AG20443 (cell line): ENCODE measurements around the gene SCP2.
A peak's percentile ranks its signal among the peaks of the same experiment; 100 is the strongest.
"Not testable (repeated sequence)": the region's sequence is repeated elsewhere in the genome, so short reads cannot be mapped to it uniquely, and the experiment has no call there.

ENCODE experiments used
- DNase-seq: peaks from one replicate; pipeline ENCODE4 v3.0.0; 2012; ENCODE audit warnings: low spot score, mixed read lengths

SCP2 gene

DNA sequence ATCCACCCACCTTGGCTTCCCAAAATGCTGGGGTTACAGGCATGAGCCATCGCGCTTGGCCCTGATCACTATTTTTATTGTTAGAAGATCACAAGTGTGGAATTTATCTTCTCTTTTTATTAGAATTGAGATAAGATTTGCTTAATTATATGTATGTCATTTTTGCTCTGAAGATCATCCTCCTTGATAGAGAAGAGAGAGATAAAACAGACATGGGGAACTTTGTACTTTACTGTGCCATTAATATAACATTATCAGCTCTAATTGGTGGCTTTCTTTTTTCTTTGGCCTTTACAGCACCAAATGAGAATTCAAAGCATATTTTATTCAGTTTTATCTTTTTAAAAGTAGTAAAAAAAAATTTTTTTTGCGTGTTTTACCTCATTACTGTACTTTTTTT lies 46.8 kb downstream of the SCP2 start:
- no peak for DNase-seq

DNA sequence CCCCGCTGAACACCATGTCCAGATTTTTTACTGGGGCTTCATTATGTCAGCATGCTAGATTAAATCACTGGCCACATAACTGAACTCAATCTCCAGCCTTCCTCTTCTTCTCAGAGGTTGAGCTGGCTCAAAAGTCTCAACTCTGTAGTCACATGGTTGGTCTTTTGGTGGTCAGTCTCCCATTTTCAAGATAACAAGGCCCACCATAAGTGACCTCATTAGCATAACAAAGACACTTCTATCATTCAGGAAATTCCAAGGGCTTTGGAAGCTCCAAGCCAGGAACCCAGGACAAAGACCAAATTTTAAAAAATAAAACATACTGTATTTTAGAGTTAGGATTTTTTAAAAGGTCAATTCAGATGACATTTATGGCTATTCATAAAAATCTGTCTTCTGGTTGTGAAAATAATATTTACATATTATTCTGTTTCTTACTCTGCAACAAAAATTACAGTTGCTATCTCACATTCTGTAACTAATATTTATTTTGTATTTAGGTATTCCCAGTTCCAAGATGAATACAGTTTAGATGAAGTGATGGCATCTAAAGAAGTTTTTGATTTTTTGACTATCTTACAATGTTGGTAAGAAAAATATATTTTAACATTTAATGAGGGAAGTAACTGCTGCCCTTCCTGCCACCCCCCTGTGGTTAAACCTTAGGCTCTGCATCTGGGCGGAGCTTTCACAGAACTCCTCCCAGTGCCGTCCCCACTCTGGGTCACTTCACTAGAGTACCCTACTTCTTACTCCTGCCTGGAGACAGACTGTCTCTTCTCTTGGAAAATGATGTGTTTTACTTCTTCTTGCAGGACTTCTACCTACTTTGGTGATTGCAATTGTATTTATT lies 49.3 kb downstream of the SCP2 start:
- DNase-seq = no peak

DNA sequence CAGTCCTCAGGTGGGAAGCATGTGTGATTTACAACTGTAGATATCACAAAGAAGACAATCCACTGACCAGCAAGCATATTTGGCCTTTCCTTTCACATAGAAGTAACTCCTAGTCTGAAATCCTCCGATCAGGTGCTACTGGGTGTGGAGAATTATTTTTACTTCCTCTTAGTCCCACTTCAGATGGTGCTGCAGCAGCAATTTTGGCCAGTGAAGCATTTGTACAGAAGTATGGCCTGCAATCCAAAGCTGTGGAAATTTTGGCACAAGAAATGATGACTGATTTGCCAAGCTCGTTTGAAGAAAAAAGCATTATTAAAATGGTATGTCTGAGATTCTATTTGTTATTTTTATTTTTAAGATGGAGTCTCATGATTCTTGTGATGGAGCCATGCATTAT lies 51.0 kb downstream of the SCP2 start:
- DNase-seq = peak; percentile 19

DNA sequence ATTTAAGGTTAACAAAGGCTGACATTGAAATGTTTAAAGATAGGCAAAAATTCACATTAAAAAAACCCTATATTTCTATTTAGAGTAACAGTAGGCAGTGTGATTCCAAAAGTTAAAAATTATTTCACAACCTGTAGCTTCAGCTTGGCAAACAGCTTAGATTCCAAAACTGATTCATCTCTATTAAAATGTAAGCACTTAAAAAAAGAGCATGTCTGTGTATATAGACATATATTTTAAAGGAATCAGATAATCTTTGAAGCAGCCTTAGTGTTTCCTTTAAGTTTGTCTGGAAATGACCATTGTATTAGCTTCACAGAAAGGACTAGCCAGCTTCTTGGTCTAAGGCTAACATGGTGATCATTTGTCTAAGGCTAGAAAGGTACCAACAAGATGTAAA lies 65.7 kb downstream of the SCP2 start:
- not testable (repeated sequence) for DNase-seq

DNA sequence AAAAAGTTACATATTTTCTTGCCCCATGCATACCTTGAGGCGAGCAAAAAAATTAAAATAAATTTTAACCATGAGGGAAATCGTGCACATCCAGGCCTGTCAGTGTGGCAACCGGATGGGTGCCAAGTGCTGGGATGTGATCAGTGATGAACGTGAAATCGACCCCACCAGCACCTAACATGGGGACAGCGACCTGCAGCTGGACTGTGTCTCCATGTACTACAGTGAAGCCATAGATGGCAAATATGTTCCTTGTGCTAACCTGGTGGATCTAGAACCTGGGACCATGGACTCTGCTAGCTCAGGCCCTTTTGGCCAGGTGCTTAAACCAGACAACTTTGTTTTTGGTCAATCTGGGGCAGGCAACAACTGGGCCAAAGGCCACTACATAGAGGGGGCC lies 67.6 kb downstream of the SCP2 start:
- no peak for DNase-seq

DNA sequence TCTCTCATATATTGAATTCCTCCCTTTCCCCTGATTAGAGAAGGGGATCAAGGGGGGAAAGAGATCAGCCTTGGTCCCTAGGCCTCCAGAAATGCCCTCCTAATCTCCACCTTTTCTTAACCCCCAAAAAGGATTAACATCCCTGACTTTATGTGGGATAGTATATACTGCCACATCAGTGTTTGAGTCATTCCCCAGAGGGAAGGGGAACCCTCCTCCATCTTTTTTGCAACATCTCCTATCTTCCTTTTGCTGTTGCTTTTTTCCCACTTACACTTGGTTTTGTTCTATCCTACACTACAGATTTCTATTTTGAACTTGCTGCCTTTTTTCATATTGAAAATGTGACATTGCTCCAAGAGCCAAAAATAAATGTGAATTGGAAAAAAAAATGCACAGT lies 69.6 kb downstream of the SCP2 start:
- DNase-seq = no peak

DNA sequence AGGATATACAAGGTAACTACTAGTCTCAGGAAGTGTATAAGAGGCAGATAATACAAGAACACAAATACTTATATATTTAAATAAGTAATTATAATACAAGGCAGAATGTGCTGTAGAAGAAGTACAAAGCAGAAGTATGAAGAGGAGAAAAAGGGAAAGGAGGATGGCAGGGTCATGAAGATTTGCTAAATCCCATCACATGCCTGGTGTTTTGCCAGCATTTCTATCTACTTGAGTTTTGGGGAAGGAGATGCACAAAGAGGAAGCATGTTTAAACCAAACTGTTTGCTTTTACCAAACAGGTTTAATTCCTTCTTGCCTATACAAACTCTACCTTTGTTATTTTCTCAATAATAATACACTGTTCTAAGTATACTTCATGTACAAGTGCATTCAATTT lies 74.1 kb downstream of the SCP2 start:
- DNase-seq = no peak

DNA sequence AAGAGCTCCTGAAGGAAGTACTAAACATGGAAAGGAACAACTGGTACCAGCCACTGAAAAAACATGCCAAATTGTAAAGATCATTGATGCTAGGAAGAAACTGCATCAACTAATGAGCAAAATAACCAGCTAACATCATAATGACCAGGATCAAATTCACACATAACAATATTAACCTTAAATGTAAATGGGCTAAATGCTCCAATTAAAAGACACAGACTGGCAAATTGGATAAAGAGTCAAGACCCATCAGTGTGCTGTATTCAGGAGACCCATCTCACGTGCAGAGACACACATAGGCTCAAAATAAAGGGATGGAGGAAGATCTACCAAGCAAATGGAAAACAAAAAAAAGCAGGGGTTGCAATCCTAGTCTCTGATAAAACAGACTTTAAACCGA lies 79.5 kb downstream of the SCP2 start:
- DNase-seq = not testable (repeated sequence)

DNA sequence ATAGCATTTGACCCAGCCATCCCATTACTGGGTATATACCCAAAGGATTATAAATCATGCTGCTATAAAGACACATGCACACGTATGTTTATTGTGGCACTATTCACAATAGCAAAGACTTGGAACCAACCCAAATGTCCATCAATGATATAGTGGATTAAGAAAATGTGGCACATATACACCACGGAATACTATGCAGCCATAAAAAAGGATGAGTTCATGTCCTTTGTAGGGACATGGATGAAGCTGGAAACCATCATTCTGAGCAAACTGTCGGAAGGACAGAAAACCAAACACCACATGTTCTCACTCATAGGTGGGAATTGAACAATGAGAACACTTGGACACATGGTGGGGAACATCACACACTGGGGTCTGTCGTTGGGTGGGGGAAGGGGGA lies 83.2 kb downstream of the SCP2 start:
- not testable (repeated sequence) for DNase-seq

DNA sequence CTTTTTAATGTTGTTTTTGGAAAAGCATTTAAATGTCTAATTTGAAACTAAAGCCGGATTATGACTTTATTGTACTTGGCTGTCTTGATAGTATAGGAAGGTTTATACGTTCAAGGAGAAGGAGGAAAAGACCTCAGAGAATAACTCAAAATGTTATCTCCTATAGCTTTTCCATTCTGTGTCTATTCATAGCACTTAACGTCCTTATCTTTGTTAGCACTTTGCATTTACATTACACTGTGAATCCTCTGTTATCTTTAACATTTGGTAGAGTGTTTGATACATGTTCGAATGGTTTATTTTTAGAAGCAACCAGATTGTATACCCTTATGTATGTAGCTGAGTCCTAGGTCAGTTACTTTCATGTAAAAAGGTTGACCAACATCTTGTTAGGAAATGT lies 84.1 kb downstream of the SCP2 start:
- DNase-seq = no peak

DNA sequence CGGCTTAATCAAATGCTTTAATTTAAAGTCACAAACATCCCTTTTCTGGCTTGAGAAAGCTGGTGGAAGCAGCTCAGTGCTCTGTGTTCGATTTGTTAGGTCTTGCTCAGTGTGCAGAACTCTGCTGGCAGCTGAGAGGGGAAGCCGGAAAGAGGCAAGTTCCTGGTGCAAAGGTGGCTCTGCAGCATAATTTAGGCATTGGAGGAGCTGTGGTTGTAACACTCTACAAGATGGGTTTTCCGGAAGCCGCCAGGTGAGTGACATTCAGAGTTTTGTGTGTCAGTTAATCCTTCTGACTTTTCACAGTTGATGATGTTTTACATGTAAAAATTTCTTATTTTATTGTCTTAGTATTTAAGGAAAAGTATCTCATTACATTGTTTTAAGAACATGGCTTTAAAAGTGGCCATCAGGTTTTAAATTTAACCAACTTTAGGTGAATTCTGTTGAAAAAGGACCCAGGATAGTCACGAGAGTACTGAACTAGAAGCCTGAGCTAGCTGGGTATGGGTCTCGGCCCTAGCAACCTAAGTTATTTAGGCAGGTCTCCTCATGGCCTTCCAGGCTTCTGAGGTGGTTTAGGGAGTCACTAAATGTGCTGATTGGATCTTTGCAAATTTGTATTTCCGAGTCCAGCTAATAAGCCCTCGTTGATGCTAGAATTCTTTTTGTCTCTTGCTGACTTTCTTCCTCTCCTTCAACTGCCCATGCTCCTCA lies 87.9 kb downstream of the SCP2 start:
- DNase-seq = peak; percentile 89

DNA sequence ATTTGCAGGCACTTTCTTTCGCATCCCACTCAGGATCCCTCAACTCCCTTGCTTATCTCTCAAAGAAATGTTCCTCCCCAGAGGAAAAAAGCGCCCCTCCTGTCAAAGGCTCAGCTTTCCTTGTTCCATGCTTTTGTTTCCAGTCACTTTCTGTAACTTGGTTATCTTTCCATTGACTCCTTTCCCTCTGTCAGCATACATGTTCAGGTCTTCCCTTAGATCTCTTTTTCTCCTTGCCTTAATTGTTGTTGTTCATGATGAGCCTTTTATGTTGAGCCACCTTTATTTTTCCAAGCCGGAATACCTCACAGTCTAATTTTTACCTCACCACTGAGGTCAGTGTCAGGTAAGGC lies 88.4 kb downstream of the SCP2 start:
- no peak for DNase-seq

DNA sequence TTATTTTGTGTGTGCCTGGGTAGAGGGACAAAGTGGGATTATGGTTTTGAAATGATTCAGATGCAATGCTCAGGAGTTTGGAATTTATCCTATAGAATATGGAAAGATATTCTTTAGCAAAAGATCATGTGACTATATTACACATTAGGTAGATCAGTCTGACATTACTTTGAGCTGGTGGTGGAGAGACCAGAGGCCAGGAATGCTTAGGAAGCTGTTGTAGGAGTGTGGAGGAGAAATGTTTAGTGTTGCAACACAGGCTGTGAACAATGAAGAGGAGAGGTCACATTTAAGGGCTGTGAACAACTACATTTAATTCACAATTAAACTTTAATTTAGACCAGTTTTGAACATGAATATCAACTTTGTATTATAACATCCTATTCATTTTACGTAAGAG lies 89.6 kb downstream of the SCP2 start:
- DNase-seq = no peak

DNA sequence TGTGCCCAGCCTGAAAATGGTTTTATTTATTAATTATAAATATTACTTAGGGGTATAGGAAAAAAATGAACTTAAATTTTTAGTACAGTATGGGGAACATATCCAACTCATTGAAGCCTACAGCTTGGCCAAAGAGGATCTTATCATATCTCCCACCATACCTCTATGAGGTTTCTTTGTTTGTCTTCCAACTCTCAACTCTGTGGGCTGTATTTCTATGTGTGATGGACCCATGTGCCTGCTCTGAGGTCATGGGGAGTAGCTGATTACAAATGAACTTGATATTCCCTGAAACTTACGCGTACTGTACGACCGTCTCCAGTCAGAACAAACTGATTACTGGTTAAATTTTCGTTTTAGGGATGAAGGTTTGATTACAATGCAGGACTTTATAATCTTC lies 93.5 kb downstream of the SCP2 start:
- DNase-seq = no peak

DNA sequence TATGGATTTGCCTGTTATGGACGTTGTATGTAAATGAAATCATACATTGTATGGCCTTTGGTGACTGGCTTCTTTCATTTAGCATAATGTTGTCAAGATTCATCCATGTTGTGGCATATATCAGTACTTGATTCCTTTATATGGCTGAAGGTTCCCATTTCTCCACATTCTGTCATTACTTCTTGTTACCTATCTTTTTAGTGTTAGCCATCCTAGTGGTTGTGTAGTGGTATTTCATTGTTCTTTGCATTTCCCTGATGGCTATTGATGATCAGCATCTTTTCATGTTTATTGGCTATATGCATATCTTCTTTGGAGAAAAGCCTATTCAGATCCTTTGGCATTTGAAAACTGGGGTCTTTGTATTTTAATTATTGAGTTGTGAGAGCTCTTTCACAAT lies 95.1 kb downstream of the SCP2 start:
- DNase-seq = no peak

DNA sequence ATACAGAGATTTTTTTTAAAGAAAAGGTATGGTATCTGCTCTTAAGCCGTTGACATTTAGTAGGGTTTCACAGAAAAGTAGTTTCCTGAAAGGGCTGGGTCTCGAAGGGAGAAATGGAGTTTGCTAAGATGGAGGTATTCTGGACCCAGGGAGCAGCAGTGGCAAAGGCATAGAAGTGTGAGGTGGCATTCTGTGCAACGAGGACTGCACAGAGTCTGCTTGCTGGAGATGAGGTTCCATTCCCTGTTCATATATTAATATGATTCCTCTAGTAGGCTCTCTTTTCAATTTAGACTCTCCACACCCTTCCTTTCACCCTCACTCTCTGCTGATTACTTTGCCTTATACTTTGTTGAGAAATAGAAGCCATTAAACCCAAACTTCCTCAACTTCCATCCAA lies 96.5 kb downstream of the SCP2 start:
- no peak for DNase-seq

DNA sequence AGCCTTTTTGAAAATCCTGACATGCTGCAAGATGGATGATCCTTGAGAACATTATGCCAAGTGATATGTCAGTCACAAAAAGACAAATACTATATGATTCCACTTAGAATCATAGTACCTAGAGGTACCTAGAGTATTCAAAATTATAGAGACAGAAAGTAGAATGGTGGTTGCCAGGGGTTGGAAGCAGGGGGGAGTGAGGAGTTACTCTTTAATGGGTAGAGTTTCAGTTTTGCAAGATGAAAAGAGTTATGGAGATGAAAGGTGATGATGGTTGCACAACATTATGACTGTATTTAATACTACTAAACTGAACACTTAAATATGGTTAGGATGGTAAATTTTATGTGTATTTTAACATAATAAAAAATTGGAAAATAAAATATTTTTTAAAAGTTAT lies 97.0 kb downstream of the SCP2 start:
- no peak for DNase-seq

DNA sequence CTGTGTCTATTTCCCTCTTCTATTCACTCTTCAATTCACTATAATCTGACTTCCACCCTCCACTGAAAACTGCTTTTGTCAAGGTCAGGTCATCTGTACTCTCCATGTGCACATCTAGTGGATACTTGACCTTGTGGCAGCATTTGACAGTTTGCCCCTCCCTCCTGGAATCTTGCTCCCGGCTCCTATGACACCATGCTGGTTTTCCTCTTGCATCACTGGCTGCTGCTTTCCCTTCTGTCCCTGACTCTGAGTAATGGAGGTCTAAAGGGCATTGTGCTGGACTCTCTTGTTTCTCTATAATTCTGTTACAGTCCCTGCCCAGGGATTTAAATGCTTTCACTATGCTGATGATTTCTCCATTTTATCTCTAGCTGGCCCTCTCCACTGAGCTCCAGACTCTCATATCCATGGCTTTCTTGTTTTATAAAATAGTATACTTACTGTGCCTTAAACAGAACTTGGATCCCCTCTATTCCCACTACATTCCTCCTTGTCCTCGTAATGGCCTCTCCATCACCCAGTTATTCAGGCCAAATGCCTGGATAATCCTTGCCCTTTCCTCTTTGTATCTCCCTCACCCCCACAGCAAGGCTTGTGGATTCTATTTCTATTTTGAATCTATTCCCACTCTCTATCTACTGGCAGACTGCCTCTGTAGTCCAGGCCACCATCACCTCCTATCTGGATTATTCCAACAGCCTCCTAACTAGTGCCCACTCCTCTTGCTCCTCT lies 98.1 kb downstream of the SCP2 start:
- peak; percentile 90 for DNase-seq

DNA sequence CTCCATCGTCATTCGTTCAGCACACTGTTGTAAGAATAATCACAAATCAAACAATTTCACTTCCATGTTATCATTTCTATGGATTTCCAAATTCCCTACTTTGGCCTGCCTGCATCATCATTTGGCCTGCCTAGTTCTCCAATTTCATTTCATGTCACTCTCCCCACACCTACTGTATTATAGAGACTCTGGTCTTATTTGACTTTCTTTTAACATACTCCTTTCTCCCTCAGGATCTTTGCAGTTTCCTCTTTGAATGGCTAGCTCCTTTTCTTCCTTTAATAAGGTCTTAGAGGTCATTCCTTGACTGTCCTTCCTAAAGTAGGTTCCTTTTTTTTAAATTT lies 98.7 kb downstream of the SCP2 start:
- DNase-seq = no peak

DNA sequence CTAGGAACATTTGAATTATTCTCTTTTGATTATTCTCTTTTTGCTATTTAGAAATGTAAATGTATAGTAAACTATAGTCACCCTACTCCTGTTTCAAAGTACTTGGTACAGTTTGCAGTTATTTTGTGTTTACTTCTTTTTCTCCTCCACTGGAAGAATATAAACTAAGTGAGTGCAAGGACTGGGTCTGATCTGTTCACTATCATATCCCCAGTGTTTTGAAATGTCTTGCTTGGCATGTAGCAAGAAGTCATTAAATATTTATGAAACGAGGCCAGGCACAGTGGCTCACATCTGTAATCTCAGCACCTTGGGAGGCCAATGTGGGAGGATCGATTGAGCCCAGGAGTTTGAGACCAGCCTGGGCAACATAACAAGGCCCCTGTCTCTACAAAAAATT lies 99.2 kb downstream of the SCP2 start:
- DNase-seq = no peak

DNA sequence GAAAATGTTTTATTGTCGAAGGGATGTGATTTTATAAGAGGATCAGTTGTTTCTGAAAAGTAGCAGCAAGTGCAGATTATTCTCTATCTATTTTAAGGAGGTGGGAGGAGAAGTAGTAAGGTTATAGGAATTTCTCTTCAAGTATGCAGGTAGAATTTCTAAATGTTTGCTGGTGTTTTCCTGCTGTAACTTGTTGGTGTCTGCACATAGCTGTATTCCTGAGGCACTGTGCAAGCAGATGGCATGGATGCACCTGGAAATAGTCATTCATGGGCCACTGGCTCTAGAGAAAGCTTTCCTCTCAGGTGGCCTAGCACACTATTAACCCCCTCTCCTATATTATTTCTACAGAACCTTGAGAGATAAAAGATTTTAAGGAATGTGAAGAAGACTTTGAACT lies 104.7 kb downstream of the SCP2 start:
- no peak for DNase-seq

DNA sequence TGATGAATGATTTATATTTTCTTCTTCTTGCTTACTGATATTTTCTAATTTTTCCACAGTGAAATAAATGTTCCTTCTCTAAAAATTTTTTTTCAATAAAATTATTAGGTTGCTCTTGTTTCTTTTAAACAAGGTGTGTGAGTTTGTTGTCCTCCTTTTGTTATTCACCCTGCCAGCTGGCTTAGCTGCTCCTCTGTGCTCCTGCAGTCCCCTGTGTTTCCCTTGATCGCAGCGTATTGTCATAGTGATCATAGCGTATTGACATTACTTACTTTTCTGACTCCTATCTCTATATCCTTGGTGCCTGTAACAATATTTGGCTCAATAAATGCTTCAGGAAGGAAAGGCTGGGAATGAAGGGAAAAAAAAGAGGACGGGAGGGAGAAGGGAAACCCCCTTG lies 110.1 kb downstream of the SCP2 start:
- no peak for DNase-seq

DNA sequence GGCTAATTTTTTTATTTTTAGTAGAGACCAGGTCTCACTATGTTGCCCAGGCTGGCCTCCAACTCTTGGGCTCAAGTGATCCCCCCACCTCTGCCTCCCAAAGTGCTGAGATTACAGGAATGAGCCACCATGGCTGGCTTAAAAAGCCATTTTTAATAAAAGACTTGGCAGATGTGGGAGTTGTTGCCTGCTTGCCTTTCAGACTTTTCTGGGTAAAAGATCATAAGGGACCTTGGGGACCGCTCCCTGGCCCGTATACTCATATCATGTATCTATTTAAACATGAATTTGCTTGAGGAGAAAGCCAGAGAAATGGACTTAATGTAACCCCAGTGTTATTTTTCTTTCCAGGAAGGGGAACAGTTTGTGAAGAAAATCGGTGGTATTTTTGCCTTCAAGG lies 111.5 kb downstream of the SCP2 start:
- no peak for DNase-seq
